HG03066 (cell line): ENCODE measurements around the gene C2orf92.

Source experiments
- ATAC-seq: cut with Tn5 transposase; IDR thresholded peaks from one replicate; pipeline ENCODE4 v1.9.1; 2021; ENCODE audit warnings: low read depth; ENCODE audit not compliant: unreplicated experiment

The C2orf92 gene

GRCh38 chr2:97726261-97727064, 57.0 kb downstream of the C2orf92 start:
- ATAC-seq: no peak

GRCh38 chr2:97727296-97727695, 57.8 kb downstream of the C2orf92 start:
- no peak for ATAC-seq

- no peak for ATAC-seq
Observed at GRCh38 chr2:97728091-97728731, 58.7 kb downstream of the C2orf92 start.

- ATAC-seq: no peak
Observed at GRCh38 chr2:97730245-97730644, 60.7 kb downstream of the C2orf92 start.

- ATAC-seq: no peak
Observed at GRCh38 chr2:97731274-97732020, 61.9 kb downstream of the C2orf92 start.

GRCh38 chr2:97732436-97733340, 63.2 kb downstream of the C2orf92 start:
- no peak for ATAC-seq

GRCh38 chr2:97733341-97734035, 64.0 kb downstream of the C2orf92 start:
- ATAC-seq: no peak

GRCh38 chr2:97734061-97735051, 64.8 kb downstream of the C2orf92 start:
- ATAC-seq: no peak

- ATAC-seq: no peak
Observed at GRCh38 chr2:97735161-97735561, 65.6 kb downstream of the C2orf92 start.

GRCh38 chr2:97736185-97736584, 66.7 kb downstream of the C2orf92 start:
- ATAC-seq: no peak

- ATAC-seq: no peak
Observed at GRCh38 chr2:97736608-97737330, 67.3 kb downstream of the C2orf92 start.

- ATAC-seq: no peak
Observed at GRCh38 chr2:97737421-97738178, 68.1 kb downstream of the C2orf92 start.

GRCh38 chr2:97738179-97739019, 68.9 kb downstream of the C2orf92 start:
- no peak for ATAC-seq

GRCh38 chr2:97739020-97739892, 69.7 kb downstream of the C2orf92 start:
- no peak for ATAC-seq

- no peak for ATAC-seq
Observed at GRCh38 chr2:97739893-97740245, 70.4 kb downstream of the C2orf92 start.
